WTC11 (cell line): ENCODE measurements around the gene RHBG. TPM values are rescaled to one million over a fixed set of nuclear protein-coding genes. Genes with fewer than 3 reads are reported as not detected.

Experiments
- ATAC-seq: fragments of 200-7000 bp; cut with Tn5 transposase; 2 replicates; pipeline ENCODE4 v1.10.0; 2021; ENCODE audit warnings: mild to moderate bottlenecking, moderate library complexity
- CTCF ChIA-PET: fragments of 300-600 bp; sonication (Branson Sonifier 250); formaldehyde crosslinking; loops from one replicate; lab custom pipeline; 2021; ENCODE audit warnings: antibody characterized with exemption; lab: Charles Lee
- POLR2A ChIA-PET: fragments of 350-600 bp; sonication (Branson Sonifier 250); formaldehyde crosslinking; loops from one replicate; lab custom pipeline; 2021; ENCODE audit warnings: antibody characterized with exemption; lab: Charles Lee
- DNase-seq: peaks from one replicate; pipeline ENCODE4 v3.0.0; 2021; ENCODE audit warnings: low spot score
- H3K27ac Mint-ChIP-seq: 2 replicates; pipeline ENCODE4 v1.8.0; 2021; ENCODE audit warnings: mixed read lengths
- H3K27me3 Mint-ChIP-seq: 2 replicates; pipeline ENCODE4 v1.8.0; 2021; ENCODE audit warnings: low read depth, mild to moderate bottlenecking, moderate library complexity, mixed read lengths
- H3K36me3 Mint-ChIP-seq: 2 replicates; pipeline ENCODE4 v1.8.0; 2021; ENCODE audit warnings: mixed read lengths
- H3K4me1 Mint-ChIP-seq: 2 replicates; pipeline ENCODE4 v1.8.0; 2022; ENCODE audit warnings: mixed read lengths
- H3K4me3 Mint-ChIP-seq: 2 replicates; pipeline ENCODE4 v1.8.0; 2021; ENCODE audit warnings: mild to moderate bottlenecking, moderate library complexity, mixed read lengths
- H3K9me3 Mint-ChIP-seq: 2 replicates; pipeline ENCODE4 v1.8.0; 2021; ENCODE audit warnings: mixed read lengths
- ATF1 ChIP-seq: sonication (generic); formaldehyde crosslinking; IDR thresholded peaks from 2 replicates; pipeline ENCODE4 v1.8.1; 2023; ENCODE audit warnings: mild to moderate bottlenecking, moderate library complexity, missing genetic modification reagents
- CBFB ChIP-seq: sonication (generic); formaldehyde crosslinking; IDR thresholded peaks from 2 replicates; pipeline ENCODE4 v1.8.1; 2022; ENCODE audit warnings: mild to moderate bottlenecking, low read depth, missing genetic modification reagents
- CTCF ChIP-seq: fragments of 200-600 bp; IDR thresholded peaks from 2 replicates; pipeline ENCODE4 v1.8.0; 2022; ENCODE audit warnings: antibody characterized with exemption
- E2F1 ChIP-seq: sonication (generic); formaldehyde crosslinking; IDR thresholded peaks from 2 replicates; pipeline ENCODE4 v1.8.0; 2022; ENCODE audit warnings: mild to moderate bottlenecking, missing genetic modification reagents
- FOXJ3 ChIP-seq: sonication (generic); formaldehyde crosslinking; IDR thresholded peaks from 2 replicates; pipeline ENCODE4 v1.9.0; 2021; ENCODE audit warnings: missing genetic modification reagents, mild to moderate bottlenecking, borderline replicate concordance
- FOXK1 ChIP-seq: sonication (generic); formaldehyde crosslinking; IDR thresholded peaks from 2 replicates; pipeline ENCODE4 v1.8.0; 2022; ENCODE audit warnings: mild to moderate bottlenecking, moderate library complexity, missing genetic modification reagents
- GABPB1 ChIP-seq: sonication (generic); formaldehyde crosslinking; IDR thresholded peaks from 2 replicates; pipeline ENCODE4 v1.8.1; 2023; ENCODE audit warnings: mild to moderate bottlenecking, missing genetic modification reagents
- IRF1 ChIP-seq: sonication (generic); formaldehyde crosslinking; IDR thresholded peaks from 2 replicates; pipeline ENCODE4 v1.8.0; 2023; ENCODE audit warnings: missing genetic modification reagents
- MXD4 ChIP-seq: fragments of 250-450 bp; sonication (Bioruptor Pico); IDR thresholded peaks from 2 replicates; pipeline ENCODE4 v1.8.0; 2021; ENCODE audit warnings: mild to moderate bottlenecking, moderate library complexity, borderline replicate concordance
- NFE2L1 ChIP-seq: sonication (generic); formaldehyde crosslinking; IDR thresholded peaks from 2 replicates; pipeline ENCODE4 v1.8.1; 2023; ENCODE audit warnings: missing genetic modification reagents
- RORB ChIP-seq: fragments of 250-450 bp; sonication (Bioruptor Pico); IDR thresholded peaks from 2 replicates; pipeline ENCODE4 v1.9.0; 2021; ENCODE audit warnings: mild to moderate bottlenecking
- TEAD4 ChIP-seq: sonication (generic); formaldehyde crosslinking; IDR thresholded peaks from 2 replicates; pipeline ENCODE4 v1.8.0; 2022; ENCODE audit warnings: mild to moderate bottlenecking, missing genetic modification reagents
- ZMAT4 ChIP-seq: fragments of 250-450 bp; sonication (Bioruptor Pico); IDR thresholded peaks from 2 replicates; pipeline ENCODE4 v1.9.0; 2021; ENCODE audit warnings: mild to moderate bottlenecking
- ZNF532 ChIP-seq: fragments of 250-450 bp; sonication (Bioruptor Pico); IDR thresholded peaks from 2 replicates; pipeline ENCODE4 v1.9.0; 2021; ENCODE audit warnings: mild to moderate bottlenecking, borderline replicate concordance
- total RNA-seq: library from RNA; stranded (reverse); gene quantifications from 3 replicates; pipeline ENCODE4 v1.2.3, GENCODE V29; 2021

Gene RHBG
- total RNA-seq, 1 experiment from 2014 or later: 1.9 TPM

DNA sequence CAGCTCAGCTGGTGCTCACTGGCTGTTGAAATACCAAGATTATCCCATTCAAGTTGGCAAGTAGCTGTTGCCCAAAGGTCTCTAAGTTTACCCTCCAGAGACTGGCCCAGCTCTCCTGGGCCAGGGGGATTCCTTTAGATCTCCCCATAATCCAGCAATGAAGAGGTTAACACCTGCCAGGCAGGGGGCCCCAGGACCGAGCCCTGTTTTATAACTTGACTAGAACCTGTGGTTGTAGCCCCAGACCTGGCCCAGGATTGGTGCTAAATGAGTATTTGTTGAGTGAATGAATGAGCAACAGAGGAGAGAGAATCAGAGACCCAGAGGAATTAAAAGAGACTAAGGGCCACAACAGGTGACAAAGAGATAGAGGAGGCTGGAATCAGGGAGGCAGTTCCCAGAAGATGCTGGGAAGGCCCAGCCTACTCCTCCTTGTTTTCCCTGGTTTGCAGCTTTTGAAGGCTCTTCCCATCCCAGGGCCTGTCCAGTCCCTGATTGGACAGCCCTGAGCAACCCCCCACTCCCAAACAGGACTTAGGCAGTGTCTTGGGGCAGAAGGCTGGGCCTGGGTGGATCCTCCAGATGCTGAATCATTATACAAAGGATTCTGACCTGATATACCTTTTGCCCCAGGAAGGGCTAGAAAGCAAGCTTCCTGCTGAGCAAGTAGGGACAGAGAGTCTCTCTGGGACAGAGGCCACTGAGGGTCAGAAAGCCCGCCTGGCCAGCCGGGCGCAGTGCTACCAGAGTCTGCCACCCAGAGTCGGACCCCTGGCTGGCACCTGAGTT lies 2.4 kb upstream of the RHBG start:
- H3K27me3 Mint-ChIP-seq: peaks cover 29% of the 10 kb centered on the region
- POLR2A ChIA-PET: no interaction called here
- DNase-seq: no peak

GRCh38 chr1:156367383-156368156 lies 1.4 kb upstream of the RHBG start:
- CTCF ChIA-PET: interaction anchor here (0.6 to 2.2 kb wide), 3 partner anchors 11 to 18 kb away, joined by 3 to 9 read pairs (median 3); no protein-coding TSS in a partner anchor
- Mint-ChIP-seq H3K4me3 (no peak overlapping the region), H3K27me3 (peaks cover 32% of the 10 kb centered on the region), H3K27ac (no peak overlapping the region), H3K36me3 (no peaks in the 10 kb centered on the region), H3K4me1 (peaks cover 21% of the 10 kb centered on the region), H3K9me3 (no peaks in the 10 kb centered on the region)
- POLR2A ChIA-PET: no interaction called here
- DNase-seq: no peak
- no peak for TF ChIP-seq ATF1
- TF ChIP-seq IRF1 (CRISPR knock-in tag): no peak
- TF ChIP-seq ZMAT4: no peak
- TF ChIP-seq MXD4: no peak
- TF ChIP-seq E2F1: no peak
- no peak for TF ChIP-seq CTCF
- TF ChIP-seq FOXK1 (CRISPR knock-in tag): no peak
- no peak for TF ChIP-seq TEAD4 (CRISPR knock-in tag)
- no peak for ATAC-seq

More for the DNA sequence above, 2.4 kb upstream of the RHBG start:
- no peak for ATAC-seq
- Mint-ChIP-seq H3K36me3 (no peaks in the 10 kb centered on the region), H3K27ac (no peak overlapping the region), H3K9me3 (no peaks in the 10 kb centered on the region), H3K4me3 (no peak overlapping the region), H3K4me1 (peaks cover 21% of the 10 kb centered on the region)
- TF ChIP-seq FOXJ3 (no peak), RORB (CRISPR knock-in tag) (no peak), NFE2L1 (CRISPR knock-in tag) (no peak), GABPB1 (CRISPR knock-in tag) (no peak), ZNF532 (CRISPR knock-in tag) (no peak), CBFB (no peak)
- CTCF ChIA-PET: interaction anchor here (0.6 to 2.2 kb wide), 3 partner anchors 10 to 19 kb away, joined by 3 to 9 read pairs (median 3); no protein-coding TSS in a partner anchor
